Ovary (tissue), 3 donors: ENCODE measurements around the gene GRIK3.

ENCODE experiments used
- CTCF ChIP-seq, 3 donors: fragments of 450-650 bp in 2 of 3; fragments of 200-600 bp in 1 of 3; IDR thresholded peaks; one replicate each; pipeline versions ENCODE4 v1.5.1 to v1.8.0; 2016 to 2022; ENCODE audit warnings: antibody characterized with exemption in 3 of 3, mild to moderate bottlenecking in 1 of 3
- EP300 ChIP-seq: sonication (generic); formaldehyde crosslinking; IDR thresholded peaks from one replicate; pipeline ENCODE4 v1.6.1; 2017; ENCODE audit warnings: antibody characterized with exemption
- POLR2A ChIP-seq: fragments of 450-650 bp; IDR thresholded peaks from one replicate; pipeline ENCODE4 v1.6.1; 2017; ENCODE audit warnings: antibody characterized with exemption, mild to moderate bottlenecking, moderate library complexity
- donor health status: DM: no; HTN: no; CAD: no.

- TF ChIP-seq CTCF (IDR thresholded peaks at IDR 0.05): no peak
- TF ChIP-seq EP300: no peak
- no peak for TF ChIP-seq POLR2A
Observed at GRCh38 chr1:37036667-37037053, 2.3 kb upstream of the GRIK3 start.
